ENCODE measurements around the gene CAPZB. TPM values are rescaled to one million over a fixed set of nuclear protein-coding genes. Genes with fewer than 3 reads are reported as not detected.

CAPZB gene
- total and polyA plus RNA-seq, 7 donors: 128 to 454 (median 214) TPM

GRCh38 chr1:19413999-19414398 is 71.3 kb downstream of the CAPZB start:
- H3K36me3 ChIP-seq: peaks cover 0 to 7% (median 1%) of the 10 kb centered on the region in 4 donors
- H3K27me3 ChIP-seq: no peaks in the 10 kb centered on the region
- WGBS, 2 donors: 89 to 92% methylated on average over 12 of the region's 12 CpGs
- H3K4me3 ChIP-seq: peak overlapping the region in 1 of 4 donors; percentile 17
- peaks cover 0 to 99% (median 77%) of the 10 kb centered on the region in 4 donors for H3K4me1 ChIP-seq
- no peaks in the 10 kb centered on the region for H3K9me3 ChIP-seq
- TF ChIP-seq POLR2AphosphoS5 (IDR thresholded peaks at IDR 0.05): no peak
- no peak for TF ChIP-seq POLR2A (IDR thresholded peaks at IDR 0.05)
- TF ChIP-seq, protein P1, sequence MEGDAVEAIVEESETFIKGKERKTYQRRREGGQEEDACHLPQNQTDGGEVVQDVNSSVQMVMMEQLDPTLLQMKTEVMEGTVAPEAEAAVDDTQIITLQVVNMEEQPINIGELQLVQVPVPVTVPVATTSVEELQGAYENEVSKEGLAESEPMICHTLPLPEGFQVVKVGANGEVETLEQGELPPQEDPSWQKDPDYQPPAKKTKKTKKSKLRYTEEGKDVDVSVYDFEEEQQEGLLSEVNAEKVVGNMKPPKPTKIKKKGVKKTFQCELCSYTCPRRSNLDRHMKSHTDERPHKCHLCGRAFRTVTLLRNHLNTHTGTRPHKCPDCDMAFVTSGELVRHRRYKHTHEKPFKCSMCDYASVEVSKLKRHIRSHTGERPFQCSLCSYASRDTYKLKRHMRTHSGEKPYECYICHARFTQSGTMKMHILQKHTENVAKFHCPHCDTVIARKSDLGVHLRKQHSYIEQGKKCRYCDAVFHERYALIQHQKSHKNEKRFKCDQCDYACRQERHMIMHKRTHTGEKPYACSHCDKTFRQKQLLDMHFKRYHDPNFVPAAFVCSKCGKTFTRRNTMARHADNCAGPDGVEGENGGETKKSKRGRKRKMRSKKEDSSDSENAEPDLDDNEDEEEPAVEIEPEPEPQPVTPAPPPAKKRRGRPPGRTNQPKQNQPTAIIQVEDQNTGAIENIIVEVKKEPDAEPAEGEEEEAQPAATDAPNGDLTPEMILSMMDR (IDR thresholded peaks at IDR 0.05): no peak
- TF ChIP-seq EP300 (IDR thresholded peaks at IDR 0.05): no peak
- DNase-seq: no peak
- intact Hi-C loops (cut with DNase I): no loop called here
- peak overlapping the region; percentile 82 to 98 (median 91) for H3K27ac ChIP-seq

DNA sequence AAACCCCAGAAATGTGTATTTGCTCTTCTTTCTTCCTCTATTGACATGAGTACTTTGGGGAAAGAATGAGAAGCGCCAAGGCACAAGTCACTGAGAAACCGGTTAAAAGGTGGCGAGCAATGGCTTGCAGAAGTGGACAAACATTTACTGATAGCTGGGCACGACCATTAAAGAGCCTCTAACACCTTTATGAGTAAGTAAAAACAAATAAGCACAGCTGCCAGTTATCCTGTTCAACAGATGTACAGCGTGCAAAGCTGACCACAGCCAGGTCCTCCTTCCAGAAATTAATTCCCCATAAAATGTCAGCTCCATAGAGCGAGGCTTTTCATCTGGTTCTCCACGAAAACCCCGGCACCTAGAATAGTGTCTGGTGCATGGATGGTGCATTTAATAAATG is 72.7 kb downstream of the CAPZB start:
- no peak for TF ChIP-seq EP300 (IDR thresholded peaks at IDR 0.05)
- TF ChIP-seq POLR2A (IDR thresholded peaks at IDR 0.05): no peak
- TF ChIP-seq POLR2AphosphoS5 (IDR thresholded peaks at IDR 0.05): no peak
- TF ChIP-seq, protein P1 (IDR thresholded peaks at IDR 0.05): no peak
- Histone ChIP-seq H3K27ac (peak overlapping the region; percentile 82 to 98 (median 91)), H3K36me3 (peaks cover 0 to 4% (median 0%) of the 10 kb centered on the region in 4 donors), H3K27me3 (no peaks in the 10 kb centered on the region), H3K4me3 (no peak overlapping the region), H3K4me1 (peaks cover 0 to 99% (median 79%) of the 10 kb centered on the region in 4 donors), H3K9me3 (no peaks in the 10 kb centered on the region)
- no peak for DNase-seq
- WGBS, 2 donors: 50 to 73% methylated on average over 8 of the region's 8 CpGs
- intact Hi-C loops (cut with DNase I): no loop called here

DNA sequence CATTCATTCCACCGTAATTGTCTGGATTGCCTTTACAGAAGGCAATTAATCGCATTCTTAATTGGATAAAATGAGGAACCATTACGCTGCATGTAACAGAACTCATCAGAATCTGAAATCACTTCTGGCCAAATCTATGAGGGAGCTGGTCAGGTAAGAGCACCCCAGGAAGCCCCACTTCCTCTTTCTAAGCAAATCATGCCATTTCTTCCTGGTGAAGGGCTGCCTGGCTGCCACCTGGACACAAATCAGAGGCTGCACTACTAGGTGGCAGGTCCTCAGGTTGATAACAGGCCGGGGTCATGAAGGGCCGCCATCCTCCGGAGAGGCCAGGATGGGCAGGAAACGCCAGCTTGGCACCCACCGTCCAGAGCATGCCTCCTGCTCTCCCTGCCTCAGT is 73.7 kb downstream of the CAPZB start:
- peaks cover 0 to 99% (median 78%) of the 10 kb centered on the region in 4 donors for H3K4me1 ChIP-seq

DNA sequence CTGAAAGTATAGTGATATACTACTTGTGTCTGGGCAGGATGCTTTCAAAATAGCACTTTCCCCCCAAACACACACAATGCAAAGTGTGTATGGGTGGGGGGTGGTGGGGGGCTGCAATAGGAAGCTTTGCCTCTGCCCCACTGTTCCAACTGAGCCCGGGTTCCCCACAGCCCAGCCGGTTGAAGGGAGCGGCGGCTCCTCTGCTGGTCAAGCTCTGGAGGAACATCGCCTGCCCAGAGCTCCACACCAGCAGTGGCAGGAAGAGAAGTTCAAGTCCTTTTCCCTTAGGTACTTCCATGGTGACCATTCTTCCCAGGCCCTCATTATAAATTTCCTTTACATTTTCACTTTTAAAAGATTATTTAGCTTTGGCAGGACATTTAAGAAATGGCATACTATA is 74.9 kb downstream of the CAPZB start:
- no peak for TF ChIP-seq POLR2A (IDR thresholded peaks at IDR 0.05)
- TF ChIP-seq EP300 (IDR thresholded peaks at IDR 0.05): no peak
- no peak for TF ChIP-seq POLR2AphosphoS5 (IDR thresholded peaks at IDR 0.05)
- TF ChIP-seq, protein P1 (IDR thresholded peaks at IDR 0.05): no peak
- intact Hi-C loops (cut with DNase I): no loop called here
- H3K36me3 ChIP-seq: peaks cover 0 to 4% (median 0%) of the 10 kb centered on the region in 4 donors
- peak; percentile 57 for DNase-seq
- no peak overlapping the region for H3K4me3 ChIP-seq
- peak overlapping the region; percentile 82 to 98 (median 91) for H3K27ac ChIP-seq
- H3K27me3 ChIP-seq: no peaks in the 10 kb centered on the region
- H3K9me3 ChIP-seq: no peaks in the 10 kb centered on the region
- H3K4me1 ChIP-seq: peaks cover 0 to 99% (median 78%) of the 10 kb centered on the region in 4 donors
- WGBS, 2 donors: 93 to 97% methylated on average over 5 of the region's 5 CpGs

More for the DNA sequence above, 73.7 kb downstream of the CAPZB start:
- no peaks in the 10 kb centered on the region for H3K27me3 ChIP-seq
- no peak for DNase-seq
- H3K27ac ChIP-seq: peak overlapping the region; percentile 82 to 98 (median 91)
- H3K36me3 ChIP-seq: peaks cover 0 to 4% (median 0%) of the 10 kb centered on the region in 4 donors
- TF ChIP-seq, protein P1 (IDR thresholded peaks at IDR 0.05): no peak
- TF ChIP-seq POLR2AphosphoS5 (IDR thresholded peaks at IDR 0.05) (no peak), POLR2A (IDR thresholded peaks at IDR 0.05) (no peak), EP300 (IDR thresholded peaks at IDR 0.05) (no peak)
- intact Hi-C loops (cut with DNase I): no loop called here
- H3K4me3 ChIP-seq: no peak overlapping the region
- 74 to 86% methylated on average over 8 of the region's 8 CpGs for WGBS, 2 donors
- H3K9me3 ChIP-seq: no peaks in the 10 kb centered on the region

Data from sigmoid colon (tissue), 7 donors.